ENCODE results near the gene TMC2. TPM values are rescaled to one million over a fixed set of nuclear protein-coding genes. Genes with fewer than 3 reads are reported as not detected.
"Not testable (repeated sequence)": the region's sequence is repeated elsewhere in the genome, so short reads cannot be mapped to it uniquely, and the experiment has no call there.

The TMC2 gene
- total RNA-seq, 1 experiment from 2014 or later: not detected

- DNase-seq (ENCODE audit: low read depth, low spot score): peak; percentile 48
These were observed 135.6 kb downstream of the TMC2 start for GRCh38 chr20:2671977-2672376.

GRCh38 chr20:2672446-2672845, 136.1 kb downstream of the TMC2 start:
- DNase-seq (ENCODE audit: low read depth, low spot score): no peak
- in situ Hi-C loops (cut with HindIII; ENCODE audit: low pct_unique_long_range_greater_than_20kb, low sequenced_read_pairs): no loop called here

More at GRCh38 chr20:2671977-2672376, 135.6 kb downstream of the TMC2 start:
- in situ Hi-C loops (cut with HindIII; ENCODE audit: low pct_unique_long_range_greater_than_20kb, low sequenced_read_pairs): no loop called here

GRCh38 chr20:2673453-2673852, 137.1 kb downstream of the TMC2 start:
- DNase-seq (ENCODE audit: low read depth, low spot score): no peak
- in situ Hi-C loops (cut with HindIII; ENCODE audit: low pct_unique_long_range_greater_than_20kb, low sequenced_read_pairs): no loop called here

- DNase-seq (ENCODE audit: low read depth, low spot score): no peak
- in situ Hi-C loops (cut with HindIII; ENCODE audit: low pct_unique_long_range_greater_than_20kb, low sequenced_read_pairs): no loop called here
These were observed 143.7 kb downstream of the TMC2 start for GRCh38 chr20:2680046-2680445.

- DNase-seq (ENCODE audit: low read depth, low spot score); in situ Hi-C loops (cut with HindIII; ENCODE audit: low pct_unique_long_range_greater_than_20kb, low sequenced_read_pairs): not testable (repeated sequence)
These were observed 145.7 kb downstream of the TMC2 start for GRCh38 chr20:2682040-2682439.

GRCh38 chr20:2684817-2685216, 148.4 kb downstream of the TMC2 start:
- in situ Hi-C loops (cut with HindIII; ENCODE audit: low pct_unique_long_range_greater_than_20kb, low sequenced_read_pairs); DNase-seq (ENCODE audit: low read depth, low spot score): not testable (repeated sequence)

- in situ Hi-C loops (cut with HindIII; ENCODE audit: low pct_unique_long_range_greater_than_20kb, low sequenced_read_pairs): no loop called here
- DNase-seq (ENCODE audit: low read depth, low spot score): no peak
These were observed 151.1 kb downstream of the TMC2 start for GRCh38 chr20:2687514-2687913.

GRCh38 chr20:2688041-2688591, 151.7 kb downstream of the TMC2 start:
- DNase-seq (ENCODE audit: low read depth, low spot score): peak; percentile 75
- in situ Hi-C loops (cut with HindIII; ENCODE audit: low pct_unique_long_range_greater_than_20kb, low sequenced_read_pairs): no loop called here

GRCh38 chr20:2690213-2690612, 153.8 kb downstream of the TMC2 start:
- in situ Hi-C loops (cut with HindIII; ENCODE audit: low pct_unique_long_range_greater_than_20kb, low sequenced_read_pairs): no loop called here
- DNase-seq (ENCODE audit: low read depth, low spot score): no peak

GRCh38 chr20:2690718-2691117, 154.3 kb downstream of the TMC2 start:
- in situ Hi-C loops (cut with HindIII; ENCODE audit: low pct_unique_long_range_greater_than_20kb, low sequenced_read_pairs): no loop called here
- no peak for DNase-seq (ENCODE audit: low read depth, low spot score)

GRCh38 chr20:2691127-2691526, 154.8 kb downstream of the TMC2 start:
- no peak for DNase-seq (ENCODE audit: low read depth, low spot score)
- in situ Hi-C loops (cut with HindIII; ENCODE audit: low pct_unique_long_range_greater_than_20kb, low sequenced_read_pairs): no loop called here

Small RNAs within 50 kb of the gene (small RNA-seq; reads per million reads assigned to genes)
- 0 reads per million in 2 experiments for gene SNORA51
- 0 reads per million in 2 experiments for gene SNORD110
- gene SNORD56: 0 reads per million in 2 experiments
- 0 reads per million in 2 experiments for gene SNORD57
- gene SNORD86: 0 reads per million in 2 experiments

Other genes starting within 250 kb of the TMC2 start
- gene TGM3, start 240.6 kb upstream of the TMC2 start, total RNA-seq (2014; rRNA removed; shearing (Covaris generic)): not detected in 2 replicates
- gene TGM6, start 155.7 kb upstream of the TMC2 start, total RNA-seq (2014; rRNA removed; shearing (Covaris generic)): not detected in 2 replicates
- gene SNRPB, start 65.8 kb upstream of the TMC2 start, total RNA-seq (2014; rRNA removed; shearing (Covaris generic)): 521 and 564 TPM in 2 replicates
- gene ZNF343, start 27.7 kb upstream of the TMC2 start, total RNA-seq (2014; rRNA removed; shearing (Covaris generic)): 10.6 and 11.8 TPM in 2 replicates
- gene NOP56, start 116.1 kb downstream of the TMC2 start, total RNA-seq (2014; rRNA removed; shearing (Covaris generic)): 350 and 393 TPM in 2 replicates
- 224 and 240 TPM in 2 replicates for gene IDH3B, start 127.6 kb downstream of the TMC2 start, total RNA-seq (2014; rRNA removed; shearing (Covaris generic))
- 0.50 and 2.0 TPM in 2 replicates for gene EBF4, start 156.2 kb downstream of the TMC2 start, total RNA-seq (2014; rRNA removed; shearing (Covaris generic))